IMR-90 (cell line): ENCODE results near the gene TMPRSS2. TPM values are rescaled to one million over a fixed set of nuclear protein-coding genes. Genes with fewer than 3 reads are reported as not detected.

Experiments used
- ATAC-seq: fragments of 200-7000 bp; cut with Tn5 transposase; 2 replicates; pipeline ENCODE4 v1.9.1; 2020; ENCODE audit warnings: low read depth, mild to moderate bottlenecking, moderate library complexity
- BruUV-seq: library from RNA; stranded (reverse); fragments of 400-500 nt; replicated peaks from 2 replicates; lab custom pipeline; 2021; lab: Mats Ljungman, UMichigan
- CTCF ChIA-PET: fragments of 300-600 bp; formaldehyde crosslinking; extraction: SDS; loops from one replicate; lab custom pipeline; 2021; ENCODE audit warnings: antibody characterized with exemption; lab: Yijun Ruan, JAX
- POLR2A ChIA-PET: fragments of 300-600 bp; sonication (Branson Sonifier 250); formaldehyde crosslinking; loops from one replicate; lab custom pipeline; 2022; ENCODE audit warnings: antibody characterized with exemption; ENCODE audit not compliant: unreplicated experiment; lab: Charles Lee
- DNase-seq: peaks from one replicate; pipeline ENCODE4 v3.0.0; 2013
- H2AFZ ChIP-seq: replicated peaks from 2 replicates; pipeline ENCODE3; 2013; ENCODE audit warnings: low read length, mild to moderate bottlenecking; ENCODE audit not compliant: poor library complexity
- H2AK5ac ChIP-seq: 2 replicates; pipeline ENCODE4 v1.6.1; 2013; ENCODE audit warnings: low read depth, low read length, inconsistent platforms
- H2AK9ac ChIP-seq: replicated peaks from 2 replicates; pipeline ENCODE3; 2013; ENCODE audit warnings: mild to moderate bottlenecking, low read depth, low read length, moderate library complexity; ENCODE audit not compliant: poor library complexity
- H2BK120ac ChIP-seq: 2 replicates; pipeline ENCODE4 v1.6.1; 2013; ENCODE audit warnings: low read depth, low read length, inconsistent platforms
- H2BK15ac ChIP-seq: 3 replicates; pipeline ENCODE4 v1.6.1; 2013; ENCODE audit warnings: low read depth, low read length, inconsistent platforms
- H2BK20ac ChIP-seq: 2 replicates; pipeline ENCODE4 v1.6.1; 2013; ENCODE audit warnings: low read depth, mild to moderate bottlenecking, inconsistent platforms, low read length, moderate library complexity
- H2BK5ac ChIP-seq: 2 replicates; pipeline ENCODE4 v1.6.1; 2013; ENCODE audit warnings: mild to moderate bottlenecking, low read depth, low read length, inconsistent platforms; ENCODE audit not compliant: poor library complexity, severe bottlenecking
- H3K14ac ChIP-seq: replicated peaks from 2 replicates; pipeline ENCODE4 v1.6.1; 2013; ENCODE audit warnings: low read depth, low read length, inconsistent platforms
- H3K18ac ChIP-seq: 2 replicates; pipeline ENCODE4 v1.6.1; 2013; ENCODE audit warnings: low read depth, low read length, control low read depth
- H3K23ac ChIP-seq: 2 replicates; pipeline ENCODE4 v1.6.1; 2013; ENCODE audit warnings: low read depth, low read length, inconsistent platforms
- H3K27ac ChIP-seq: 2 replicates; pipeline ENCODE4 v1.5.1; 2013; ENCODE audit warnings: mild to moderate bottlenecking, control low read depth, low read length; ENCODE audit not compliant: insufficient read depth
- H3K27me3 ChIP-seq: 2 replicates; pipeline ENCODE4 v1.6.1; 2013; ENCODE audit warnings: low read length; ENCODE audit not compliant: control insufficient read depth, insufficient read depth
- H3K36me3 ChIP-seq: 2 replicates; pipeline ENCODE4 v1.6.1; 2013; ENCODE audit warnings: low read length, mixed read lengths; ENCODE audit not compliant: control insufficient read depth, insufficient read depth
- H3K4ac ChIP-seq: 2 replicates; pipeline ENCODE4 v1.6.1; 2013; ENCODE audit warnings: low read depth, low read length, inconsistent platforms
- H3K4me1 ChIP-seq: 2 replicates; pipeline ENCODE4 v1.6.1; 2013; ENCODE audit warnings: low read length, mixed read lengths; ENCODE audit not compliant: control insufficient read depth, insufficient read depth
- H3K4me2 ChIP-seq: 2 replicates; pipeline ENCODE4 v1.6.1; 2013; ENCODE audit warnings: low read depth, mild to moderate bottlenecking, control low read depth, low read length, moderate library complexity
- H3K4me3 ChIP-seq: 2 replicates; pipeline ENCODE4 v1.5.1; 2013; ENCODE audit warnings: low read depth, mild to moderate bottlenecking, control low read depth, low read length, moderate library complexity; ENCODE audit not compliant: insufficient read depth
- H3K56ac ChIP-seq: 2 replicates; pipeline ENCODE4 v1.6.1; 2013; ENCODE audit warnings: low read length, inconsistent platforms; ENCODE audit not compliant: insufficient read depth; ENCODE audit errors: extremely low read depth
- H3K79me1 ChIP-seq, 2 experiments: 2 replicates each; pipeline ENCODE4 v1.6.1; 2013; ENCODE audit warnings: low read length in 2 of 2, inconsistent platforms in 1 of 2, low read depth in 1 of 2
- H3K9ac ChIP-seq: 2 replicates; pipeline ENCODE4 v1.6.1; 2013; ENCODE audit warnings: low read depth, low read length, control low read depth
- H3K9me1 ChIP-seq: 2 replicates; pipeline ENCODE4 v1.6.1; 2013; ENCODE audit warnings: low read length, inconsistent platforms; ENCODE audit not compliant: insufficient read depth
- H3K9me3 ChIP-seq: 2 replicates; pipeline ENCODE4 v1.6.1; 2013; ENCODE audit warnings: low read length; ENCODE audit not compliant: control insufficient read depth, insufficient read depth
- H4K20me1 ChIP-seq: 2 replicates; pipeline ENCODE4 v1.6.1; 2013; ENCODE audit warnings: low read length, inconsistent platforms; ENCODE audit not compliant: insufficient read depth
- H4K5ac ChIP-seq: 2 replicates; pipeline ENCODE4 v1.6.1; 2013; ENCODE audit warnings: mild to moderate bottlenecking, low read depth, low read length, control low read depth
- H4K8ac ChIP-seq, 2 experiments: 2 replicates each; pipeline ENCODE4 v1.6.1; 2013; ENCODE audit warnings: low read depth in 2 of 2, low read length in 2 of 2, control low read depth in 1 of 2, inconsistent platforms in 1 of 2
- H4K91ac ChIP-seq: 2 replicates; pipeline ENCODE4 v1.6.1; 2013; ENCODE audit warnings: low read depth, low read length, inconsistent platforms; ENCODE audit not compliant: insufficient read depth
- CEBPB ChIP-seq: IDR thresholded peaks from 2 replicates; pipeline ENCODE4 v1.6.1; 2012; ENCODE audit warnings: low read depth, low read length, improper control_type of control experiment
- CTCF ChIP-seq: conservative IDR thresholded peaks from 2 replicates; pipeline ENCODE4 v1.5.1; 2012; ENCODE audit warnings: mild to moderate bottlenecking, low read depth, low read length, improper control_type of control experiment
- MXI1 ChIP-seq: IDR thresholded peaks from 2 replicates; pipeline ENCODE4 v1.6.1; 2012; ENCODE audit warnings: low read depth, mild to moderate bottlenecking, low read length, moderate library complexity, borderline replicate concordance
- NFE2L2 ChIP-seq: fragments of 150-350 bp; IDR thresholded peaks from 2 replicates; pipeline ENCODE4 v1.6.1; 2016; ENCODE audit warnings: low read depth, mild to moderate bottlenecking, low read length
- RCOR1 ChIP-seq: IDR thresholded peaks from 2 replicates; pipeline ENCODE4 v1.6.1; 2012; ENCODE audit warnings: mild to moderate bottlenecking, low read length, improper control_type of control experiment; ENCODE audit not compliant: insufficient replicate concordance
- RFX5 ChIP-seq: IDR thresholded peaks from 2 replicates; pipeline ENCODE4 v1.8.0; 2012; ENCODE audit warnings: low read depth, mild to moderate bottlenecking, low read length, moderate library complexity
- WGBS, 2 experiments: methylation state at CpG; one replicate each; pipeline versions ENCODE4 v1.1.5 to v1.1.7; 2013; ENCODE audit warnings: missing lambda C conversion rate in 2 of 2; ENCODE audit not compliant: insufficient read length in 1 of 2; ENCODE audit errors: extremely low coverage in 2 of 2; 5-methylcytosine and 5-hydroxymethylcytosine counted together
- dilution Hi-C: fragments of 300-500 bp; cut with HindIII; formaldehyde crosslinking; loops from one replicate; pipeline ENCODE4 v1.14.3; 2018; ENCODE audit warnings: low sequenced_read_pairs; ENCODE audit not compliant: unreplicated experiment
- in situ Hi-C: fragments of 300-500 bp; cut with MboI; formaldehyde crosslinking; loops from 3 replicates; pipeline ENCODE4 v1.14.3; 2019; ENCODE audit warnings: low sequenced_read_pairs, inconsistent platforms, mixed read lengths
- intact Hi-C: fragments of 100-400 bp; cut with micrococcal nuclease; formaldehyde crosslinking; loops from 2 replicates; pipeline ENCODE4 v1.10.0; 2022
- polyA plus RNA-seq, 3 experiments: library from polyadenylated mRNA; depleted of rRNA; stranded (reverse); fragments of >200 nt; gene quantifications; 2 replicates each; pipeline ENCODE4 v1.2.3, GENCODE V29; 2012; ENCODE audit warnings: low replicate concordance in 1 of 3
- total RNA-seq: library from RNA; depleted of rRNA; stranded (reverse); fragments of >200 nt; gene quantifications from 2 replicates; pipeline ENCODE4 v1.2.3, GENCODE V29; 2012

The TMPRSS2 gene
- total and polyA plus RNA-seq, 2 of the 4 experiments (the other 2 are of a cell fraction) = not detected

GRCh38 chr21:41530366-41530765, 22.4 kb upstream of the TMPRSS2 start:
- H2AK5ac ChIP-seq = no peak overlapping the region
- no peak overlapping the region for H2BK5ac ChIP-seq
- no peaks in the 10 kb centered on the region for H4K20me1 ChIP-seq
- in situ Hi-C loops (loop anchor here (25.0 kb wide), 1 partner anchor 368 kb away; the partner anchor contains the start of gene BACE2), dilution Hi-C loops (no loop called here), intact Hi-C loops (no loop called here)
- H4K5ac ChIP-seq = no peak overlapping the region
- H2BK120ac ChIP-seq = no peak overlapping the region
- no peak overlapping the region for H3K18ac ChIP-seq
- no peak overlapping the region for H2AFZ ChIP-seq
- H2AK9ac ChIP-seq = no peak overlapping the region
- no peak overlapping the region for H2BK15ac ChIP-seq
- H2BK20ac ChIP-seq = no peak overlapping the region
- ChIA-PET CTCF (no interaction called here), POLR2A (no interaction called here)
- H3K27me3 ChIP-seq = peaks cover 16% of the 10 kb centered on the region
- no peak overlapping the region for H3K4me2 ChIP-seq
- TF ChIP-seq CTCF (no peak), CEBPB (no peak), NFE2L2 (no peak), RCOR1 (no peak), RFX5 (no peak), MXI1 (no peak)
- H3K79me1 ChIP-seq = no peaks in the 10 kb centered on the region
- H3K4ac ChIP-seq = no peak overlapping the region
- no TSS peak for BruUV-seq
- H3K56ac ChIP-seq = no peak overlapping the region
- WGBS, 2 experiments = 0% methylated on average over 1 of the region's 4 CpGs; no CpG with 5 or more reads in 1 of the 2 experiments
- H3K9me3 ChIP-seq = no peaks in the 10 kb centered on the region
- ATAC-seq (no peak), DNase-seq (no peak)
- no peaks in the 10 kb centered on the region for H3K9me1 ChIP-seq
- no peak overlapping the region for H3K14ac ChIP-seq
- H3K27ac ChIP-seq = no peak overlapping the region
- no peaks in the 10 kb centered on the region for H3K36me3 ChIP-seq
- H4K8ac ChIP-seq = no peak overlapping the region
- H3K4me1 ChIP-seq = no peaks in the 10 kb centered on the region
- H3K4me3 ChIP-seq = no peak overlapping the region
- H3K23ac ChIP-seq = no peak overlapping the region
- no peak overlapping the region for H4K91ac ChIP-seq
- H3K9ac ChIP-seq = no peak overlapping the region
